HepG2 (cell line): ENCODE measurements around the gene ARHGAP26. TPM values are rescaled to one million over a fixed set of nuclear protein-coding genes. Genes with fewer than 3 reads are reported as not detected.

ENCODE experiments used
- ATAC-seq: fragments of 200-7000 bp; cut with Tn5 transposase; 3 replicates; pipeline ENCODE4 v1.9.1; 2020; ENCODE audit warnings: mild to moderate bottlenecking, moderate library complexity
- BruUV-seq: library from RNA; stranded (reverse); fragments of 400-500 nt; replicated peaks from 2 replicates; lab custom pipeline; 2021; lab: Mats Ljungman, UMichigan
- CTCF ChIA-PET: fragments of 300-600 bp; formaldehyde crosslinking; extraction: SDS; loops from one replicate; lab custom pipeline; 2021; ENCODE audit warnings: low total read pairs, inconsistent platforms, low intra/inter-chr PET ratio; lab: Yijun Ruan, JAX
- POLR2A ChIA-PET: fragments of 350-600 bp; sonication (Branson Sonifier 250); formaldehyde crosslinking; loops from one replicate; lab custom pipeline; 2020; ENCODE audit warnings: antibody characterized with exemption, inconsistent platforms; lab: Yijun Ruan, JAX
- DNase-seq: peaks from one replicate; pipeline ENCODE4 v3.0.0-alpha.2; 2015; ENCODE audit warnings: low spot score
- FAIRE-seq: peaks from 3 replicates; lab custom pipeline; 2011; peaks lifted over from hg19 to GRCh38; lab: Jason Lieb, UNC
- H2AFZ ChIP-seq: one replicate; pipeline ENCODE4 v1.6.1; 2011; ENCODE audit warnings: low read length, inconsistent platforms
- H3K27ac ChIP-seq: fragments of 300-600 bp; 3 replicates; pipeline ENCODE4 v1.8.0; 2011; ENCODE audit warnings: mixed run types, mild to moderate bottlenecking, mixed read lengths, low read length, inconsistent platforms; ENCODE audit not compliant: insufficient read depth; ENCODE audit errors: extremely low read length
- H3K27me3 ChIP-seq, 2 experiments: fragments of 200-600 bp in 1 of 2; 2 replicates in 1 of 2; 3 replicates in 1 of 2; pipeline versions ENCODE4 v1.6.0 to v1.8.0; 2011; ENCODE audit warnings: low read length in 2 of 2, mild to moderate bottlenecking in 2 of 2, moderate library complexity in 2 of 2, inconsistent platforms in 1 of 2; ENCODE audit not compliant: insufficient read depth in 2 of 2, control insufficient read depth in 1 of 2
- H3K36me3 ChIP-seq, 2 experiments: fragments of 200-600 bp in 1 of 2; replicated peaks in 1 of 2; 2 replicates in 1 of 2; 3 replicates in 1 of 2; pipeline versions ENCODE4 v1.5.1 to v1.8.0; 2011; ENCODE audit warnings: low read length in 2 of 2, inconsistent platforms in 1 of 2; ENCODE audit not compliant: insufficient read depth in 2 of 2, control insufficient read depth in 1 of 2
- H3K4me1 ChIP-seq: 2 replicates; pipeline ENCODE4 v1.5.1; 2012; ENCODE audit warnings: low read length, inconsistent platforms; ENCODE audit not compliant: insufficient read depth
- H3K4me2 ChIP-seq: 2 replicates; pipeline ENCODE4 v1.6.0; 2011; ENCODE audit warnings: low read depth, low read length, inconsistent platforms
- H3K4me3 ChIP-seq, 3 experiments: fragments of 200-600 bp in 1 of 3; sonication (generic), shearing (Covaris generic) in 1 of 3; replicated peaks in 1 of 3; 2 replicates each; pipeline ENCODE4 v1.5.1; 2011 to 2016; ENCODE audit warnings: low read length in 3 of 3, inconsistent platforms in 2 of 3, low read depth in 2 of 3, mild to moderate bottlenecking in 2 of 3, control low read depth in 1 of 3, mixed read lengths in 1 of 3; ENCODE audit not compliant: insufficient read depth in 1 of 3
- H3K79me2 ChIP-seq: one replicate; pipeline ENCODE4 v1.6.1; 2011; ENCODE audit warnings: low read length, inconsistent platforms; ENCODE audit not compliant: insufficient read depth
- H3K9ac ChIP-seq: 2 replicates; pipeline ENCODE4 v1.6.0; 2011; ENCODE audit warnings: mild to moderate bottlenecking, low read depth, low read length, inconsistent platforms; ENCODE audit not compliant: insufficient read depth
- H3K9me3 ChIP-seq: 2 replicates; pipeline ENCODE4 v1.5.1; 2012; ENCODE audit warnings: mild to moderate bottlenecking, low read length
- H4K20me1 ChIP-seq: 2 replicates; pipeline ENCODE4 v1.6.0; 2011; ENCODE audit warnings: inconsistent platforms, mild to moderate bottlenecking, low read length, moderate library complexity; ENCODE audit not compliant: insufficient read depth
- ETV6 ChIP-seq: sonication (generic); formaldehyde crosslinking; conservative IDR thresholded peaks from 2 replicates; pipeline ENCODE4 v1.4.0; 2020; ENCODE audit warnings: missing genetic modification reagents
- KDM2A ChIP-seq: sonication (generic); formaldehyde crosslinking; IDR thresholded peaks from 2 replicates; pipeline ENCODE4 v1.4.0; 2020; ENCODE audit warnings: low read depth, missing genetic modification reagents, borderline replicate concordance
- MAF1 ChIP-seq: sonication (generic); formaldehyde crosslinking; IDR thresholded peaks from 2 replicates; pipeline ENCODE4 v1.5.0; 2020; ENCODE audit warnings: missing genetic modification reagents, borderline replicate concordance
- NR2F2 ChIP-seq: IDR thresholded peaks from 2 replicates; pipeline ENCODE4 v1.6.1; 2012; ENCODE audit warnings: low read depth, inconsistent platforms, borderline replicate concordance
- ZBED4 ChIP-seq: sonication (generic); formaldehyde crosslinking; IDR thresholded peaks from 2 replicates; pipeline ENCODE4 v1.4.0; 2020; ENCODE audit warnings: missing genetic modification reagents, borderline replicate concordance
- ZNF180 ChIP-seq: sonication (generic); formaldehyde crosslinking; IDR thresholded peaks from 2 replicates; pipeline ENCODE4 v1.4.0; 2020; ENCODE audit warnings: low read depth, missing genetic modification reagents, borderline replicate concordance
- ZNF614 ChIP-seq: IDR thresholded peaks from 2 replicates; pipeline ENCODE4 v1.6.1; 2018; ENCODE audit warnings: missing biosample characterization, missing genetic modification reagents, inconsistent platforms, borderline replicate concordance
- ZNF841 ChIP-seq: sonication (generic); formaldehyde crosslinking; IDR thresholded peaks from 2 replicates; pipeline ENCODE4 v1.8.1; 2023; ENCODE audit warnings: missing genetic modification reagents, borderline replicate concordance
- ZSCAN29 ChIP-seq: sonication (generic); formaldehyde crosslinking; conservative IDR thresholded peaks from 2 replicates; pipeline ENCODE4 v1.4.0; 2020; ENCODE audit warnings: mild to moderate bottlenecking, missing genetic modification reagents
- ZSCAN31 ChIP-seq: sonication (generic); formaldehyde crosslinking; IDR thresholded peaks from 2 replicates; pipeline ENCODE4 v1.5.0; 2020; ENCODE audit warnings: low read depth, mild to moderate bottlenecking, missing genetic modification reagents
- WGBS: methylation state at CpG from one replicate; pipeline ENCODE4 v1.1.6; 2017; ENCODE audit warnings: low lambda C conversion rate; 5-methylcytosine and 5-hydroxymethylcytosine counted together
- in situ Hi-C: cut with HindIII; loops from 2 replicates; pipeline ENCODE4 v1.10.0; 2017; ENCODE audit warnings: low pct_unique_long_range_greater_than_20kb; ENCODE audit not compliant: extremely low pct_ligation_motif_present
- intact Hi-C: fragments of 100-400 bp; cut with micrococcal nuclease; formaldehyde crosslinking; loops from one replicate; pipeline ENCODE4 v1.10.0; 2022; ENCODE audit not compliant: unreplicated experiment
- polyA plus RNA-seq, 8 experiments: library from polyadenylated mRNA; depleted of rRNA in 3 of 8; stranded (reverse) in 7 of 8; unstranded in 1 of 8; fragments of >200 nt; fragmentation: Illumina TruSeq in 4 of 8; extraction: Trizol in 4 of 8; gene quantifications; 2 replicates each; pipeline versions ENCODE4 v1.2.1 to v1.2.3, GENCODE V29; 2011 to 2016; ENCODE audit warnings: low read depth in 4 of 8, missing spikeins in 1 of 8, mixed read lengths in 1 of 8; ENCODE audit not compliant: insufficient read depth in 1 of 8
- total RNA-seq, 5 experiments: library from RNA; depleted of rRNA; stranded (reverse); fragments of >200 nt; fragmentation: Illumina TruSeq; extraction: Trizol; gene quantifications; 2 replicates each; pipeline ENCODE4 v1.2.3, GENCODE V29; 2016; ENCODE audit warnings: low read depth in 1 of 5
- TF ChIP-seq, protein P1 (sequence below): sonication (generic); formaldehyde crosslinking; IDR thresholded peaks from 2 replicates; pipeline ENCODE4 v1.4.0; 2020; ENCODE audit warnings: low read depth, mild to moderate bottlenecking, missing genetic modification reagents
- TF ChIP-seq, protein P2 (sequence below): sonication (generic); formaldehyde crosslinking; IDR thresholded peaks from 2 replicates; pipeline ENCODE4 v1.4.0; 2020; ENCODE audit warnings: missing genetic modification reagents

ARHGAP26 gene
- total and polyA plus RNA-seq, 2 of the 13 experiments (the other 11 are each of a cell fraction or from before 2014, with no cell fraction given) = 9.6 to 18.2 TPM

DNA sequence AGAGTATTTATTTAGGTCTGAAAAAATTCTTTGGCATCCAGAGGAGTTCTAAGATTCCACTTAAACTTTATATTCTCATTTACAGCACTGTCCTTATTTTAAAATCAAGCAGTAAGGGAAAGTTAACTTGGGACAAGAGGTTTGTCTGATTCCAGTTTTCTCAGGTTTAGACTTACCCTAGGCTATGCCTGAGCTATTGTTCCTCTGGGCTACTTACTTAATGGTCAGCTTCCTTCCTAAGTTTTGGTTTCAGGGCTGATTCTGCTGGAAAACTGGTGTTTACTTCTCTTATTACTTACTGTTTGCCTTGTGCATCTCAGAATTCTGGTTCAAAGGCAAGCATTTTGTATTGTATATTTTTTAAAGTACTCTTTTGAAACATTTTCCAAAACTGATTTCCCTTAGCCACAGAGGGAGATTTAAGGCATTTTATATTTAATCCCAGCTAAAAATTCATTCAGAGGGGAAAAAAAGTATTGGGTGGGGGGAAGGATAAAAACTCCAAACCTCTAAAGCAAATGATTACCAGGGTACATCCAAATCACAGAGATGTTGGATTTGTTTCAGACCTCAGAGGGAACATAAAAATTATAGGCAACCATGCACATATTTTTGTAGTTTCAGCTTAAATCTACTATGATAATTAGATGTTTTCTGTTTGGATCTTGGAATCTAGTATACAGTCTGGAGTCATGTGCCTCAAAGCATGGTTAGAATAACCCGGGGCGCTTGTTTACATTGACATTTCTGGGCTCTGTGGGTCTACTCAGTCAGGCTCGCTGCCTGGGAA is 290.0 kb downstream of the ARHGAP26 start:
- Histone ChIP-seq H3K4me2 (no peak overlapping the region), H3K27me3 (no peaks in the 10 kb centered on the region), H3K4me1 (no peaks in the 10 kb centered on the region), H3K4me3 (no peak overlapping the region), H2AFZ (no peak overlapping the region), H4K20me1 (no peaks in the 10 kb centered on the region), H3K27ac (no peak overlapping the region), H3K9me3 (no peaks in the 10 kb centered on the region), H3K79me2 (no peaks in the 10 kb centered on the region), H3K36me3 (peaks cover 4 to 13% of the 10 kb centered on the region in 2 experiments; a peak in 3 of 5 replicates), H3K9ac (no peak overlapping the region)
- no peak for ATAC-seq
- POLR2A ChIA-PET = no interaction called here
- in situ Hi-C loops = no loop called here
- no TSS peak for BruUV-seq
- FAIRE-seq = no peak
- DNase-seq = no peak
- intact Hi-C loops = no loop called here
- CTCF ChIA-PET = no interaction called here
- WGBS = 94% methylated on average over 3 of the region's 3 CpGs
- TF ChIP-seq ZSCAN31 (CRISPR knock-in tag) (no peak), ETV6 (CRISPR knock-in tag) (no peak), ZNF180 (CRISPR knock-in tag) (no peak), ZNF841 (CRISPR knock-in tag) (no peak), MAF1 (no peak), ZNF614 (CRISPR knock-in tag) (no peak), KDM2A (CRISPR knock-in tag) (no peak), ZBED4 (CRISPR knock-in tag) (no peak), NR2F2 (no peak), ZSCAN29 (CRISPR knock-in tag) (no peak)
- TF ChIP-seq, protein P1, sequence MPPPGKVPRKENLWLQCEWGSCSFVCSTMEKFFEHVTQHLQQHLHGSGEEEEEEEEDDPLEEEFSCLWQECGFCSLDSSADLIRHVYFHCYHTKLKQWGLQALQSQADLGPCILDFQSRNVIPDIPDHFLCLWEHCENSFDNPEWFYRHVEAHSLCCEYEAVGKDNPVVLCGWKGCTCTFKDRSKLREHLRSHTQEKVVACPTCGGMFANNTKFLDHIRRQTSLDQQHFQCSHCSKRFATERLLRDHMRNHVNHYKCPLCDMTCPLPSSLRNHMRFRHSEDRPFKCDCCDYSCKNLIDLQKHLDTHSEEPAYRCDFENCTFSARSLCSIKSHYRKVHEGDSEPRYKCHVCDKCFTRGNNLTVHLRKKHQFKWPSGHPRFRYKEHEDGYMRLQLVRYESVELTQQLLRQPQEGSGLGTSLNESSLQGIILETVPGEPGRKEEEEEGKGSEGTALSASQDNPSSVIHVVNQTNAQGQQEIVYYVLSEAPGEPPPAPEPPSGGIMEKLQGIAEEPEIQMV (CRISPR knock-in tag) = no peak
- TF ChIP-seq, protein P2, sequence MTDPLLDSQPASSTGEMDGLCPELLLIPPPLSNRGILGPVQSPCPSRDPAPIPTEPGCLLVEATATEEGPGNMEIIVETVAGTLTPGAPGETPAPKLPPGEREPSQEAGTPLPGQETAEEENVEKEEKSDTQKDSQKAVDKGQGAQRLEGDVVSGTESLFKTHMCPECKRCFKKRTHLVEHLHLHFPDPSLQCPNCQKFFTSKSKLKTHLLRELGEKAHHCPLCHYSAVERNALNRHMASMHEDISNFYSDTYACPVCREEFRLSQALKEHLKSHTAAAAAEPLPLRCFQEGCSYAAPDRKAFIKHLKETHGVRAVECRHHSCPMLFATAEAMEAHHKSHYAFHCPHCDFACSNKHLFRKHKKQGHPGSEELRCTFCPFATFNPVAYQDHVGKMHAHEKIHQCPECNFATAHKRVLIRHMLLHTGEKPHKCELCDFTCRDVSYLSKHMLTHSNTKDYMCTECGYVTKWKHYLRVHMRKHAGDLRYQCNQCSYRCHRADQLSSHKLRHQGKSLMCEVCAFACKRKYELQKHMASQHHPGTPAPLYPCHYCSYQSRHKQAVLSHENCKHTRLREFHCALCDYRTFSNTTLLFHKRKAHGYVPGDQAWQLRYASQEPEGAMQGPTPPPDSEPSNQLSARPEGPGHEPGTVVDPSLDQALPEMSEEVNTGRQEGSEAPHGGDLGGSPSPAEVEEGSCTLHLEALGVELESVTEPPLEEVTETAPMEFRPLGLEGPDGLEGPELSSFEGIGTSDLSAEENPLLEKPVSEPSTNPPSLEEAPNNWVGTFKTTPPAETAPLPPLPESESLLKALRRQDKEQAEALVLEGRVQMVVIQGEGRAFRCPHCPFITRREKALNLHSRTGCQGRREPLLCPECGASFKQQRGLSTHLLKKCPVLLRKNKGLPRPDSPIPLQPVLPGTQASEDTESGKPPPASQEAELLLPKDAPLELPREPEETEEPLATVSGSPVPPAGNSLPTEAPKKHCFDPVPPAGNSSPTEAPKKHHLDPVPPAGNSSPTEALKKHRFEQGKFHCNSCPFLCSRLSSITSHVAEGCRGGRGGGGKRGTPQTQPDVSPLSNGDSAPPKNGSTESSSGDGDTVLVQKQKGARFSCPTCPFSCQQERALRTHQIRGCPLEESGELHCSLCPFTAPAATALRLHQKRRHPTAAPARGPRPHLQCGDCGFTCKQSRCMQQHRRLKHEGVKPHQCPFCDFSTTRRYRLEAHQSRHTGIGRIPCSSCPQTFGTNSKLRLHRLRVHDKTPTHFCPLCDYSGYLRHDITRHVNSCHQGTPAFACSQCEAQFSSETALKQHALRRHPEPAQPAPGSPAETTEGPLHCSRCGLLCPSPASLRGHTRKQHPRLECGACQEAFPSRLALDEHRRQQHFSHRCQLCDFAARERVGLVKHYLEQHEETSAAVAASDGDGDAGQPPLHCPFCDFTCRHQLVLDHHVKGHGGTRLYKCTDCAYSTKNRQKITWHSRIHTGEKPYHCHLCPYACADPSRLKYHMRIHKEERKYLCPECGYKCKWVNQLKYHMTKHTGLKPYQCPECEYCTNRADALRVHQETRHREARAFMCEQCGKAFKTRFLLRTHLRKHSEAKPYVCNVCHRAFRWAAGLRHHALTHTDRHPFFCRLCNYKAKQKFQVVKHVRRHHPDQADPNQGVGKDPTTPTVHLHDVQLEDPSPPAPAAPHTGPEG (CRISPR knock-in tag) = no peak
